Measurements from ENCODE around the gene FTCD.

FTCD gene

GRCh38 chr21:46136739-46137349 lies 18.5 kb downstream of the FTCD start:
- no peak for DNase-seq

- DNase-seq, result no peak
Observed at GRCh38 chr21:46135782-46136395, 19.5 kb downstream of the FTCD start.

GRCh38 chr21:46131838-46132651 lies 23.3 kb downstream of the FTCD start:
- no peak for DNase-seq

- DNase-seq, result no peak
Observed at GRCh38 chr21:46131588-46131837, 23.9 kb downstream of the FTCD start.

GRCh38 chr21:46130831-46131587 lies 24.4 kb downstream of the FTCD start:
- no peak for DNase-seq

GRCh38 chr21:46129846-46130651 lies 25.3 kb downstream of the FTCD start:
- no peak for DNase-seq

- no peak for DNase-seq
Observed at GRCh38 chr21:46128933-46129571, 26.3 kb downstream of the FTCD start.

GRCh38 chr21:46128106-46128932 lies 27.1 kb downstream of the FTCD start:
- DNase-seq, result no peak

GRCh38 chr21:46127239-46128105 lies 27.9 kb downstream of the FTCD start:
- no peak for DNase-seq

GRCh38 chr21:46126309-46127238 lies 28.8 kb downstream of the FTCD start:
- DNase-seq, result no peak

- no peak for DNase-seq
Observed at GRCh38 chr21:46125846-46126301, 29.5 kb downstream of the FTCD start.

GRCh38 chr21:46124926-46125845 lies 30.2 kb downstream of the FTCD start:
- DNase-seq, result no peak

GRCh38 chr21:46124083-46124925 lies 31.1 kb downstream of the FTCD start:
- DNase-seq, result no peak

GRCh38 chr21:46122758-46123683 lies 32.4 kb downstream of the FTCD start:
- no peak for DNase-seq

- no peak for DNase-seq
Observed at GRCh38 chr21:46122237-46122671, 33.1 kb downstream of the FTCD start.
